ENCODE data around the gene YKT6. TPM values are rescaled to one million over a fixed set of nuclear protein-coding genes. Genes with fewer than 3 reads are reported as not detected.

Gene YKT6
- 82.4 and 93.4 TPM in 2 replicates for total RNA-seq (2014; rRNA removed; shearing (Covaris generic))

- peak; percentile 98 for DNase-seq
- peaks cover 10% of the 10 kb centered on the region for H3K36me3 ChIP-seq (replicated peaks; ENCODE audit: control insufficient read depth, insufficient read depth, low read length)
- peaks cover 1% of the 10 kb centered on the region; the same call in 1 of the 2 replicates for H3K27me3 ChIP-seq (ENCODE audit: control insufficient read depth, insufficient read depth, low read length)
- peak within 1 kb of the TSS; percentile 92 for H3K4me3 ChIP-seq (ENCODE audit: insufficient read depth, low read depth, low read length)
Observed at GRCh38 chr7:44200699-44201461, at the start of gene YKT6. Gene YKT6, plus strand, starts transcription at chr7:44200978. Its CDS starts 158 bp downstream, at chr7:44201136.

GRCh38 chr7:44151956-44152355 is 48.8 kb upstream of the YKT6 start:
- no peaks in the 10 kb centered on the region for H3K36me3 ChIP-seq (replicated peaks; ENCODE audit: control insufficient read depth, insufficient read depth, low read length)
- H3K4me3 ChIP-seq (ENCODE audit: insufficient read depth, low read depth, low read length): no peak overlapping the region
- peak; percentile 22 for DNase-seq
- no peaks in the 10 kb centered on the region; the same call in 1 of the 2 replicates for H3K27me3 ChIP-seq (ENCODE audit: control insufficient read depth, insufficient read depth, low read length)

DNA sequence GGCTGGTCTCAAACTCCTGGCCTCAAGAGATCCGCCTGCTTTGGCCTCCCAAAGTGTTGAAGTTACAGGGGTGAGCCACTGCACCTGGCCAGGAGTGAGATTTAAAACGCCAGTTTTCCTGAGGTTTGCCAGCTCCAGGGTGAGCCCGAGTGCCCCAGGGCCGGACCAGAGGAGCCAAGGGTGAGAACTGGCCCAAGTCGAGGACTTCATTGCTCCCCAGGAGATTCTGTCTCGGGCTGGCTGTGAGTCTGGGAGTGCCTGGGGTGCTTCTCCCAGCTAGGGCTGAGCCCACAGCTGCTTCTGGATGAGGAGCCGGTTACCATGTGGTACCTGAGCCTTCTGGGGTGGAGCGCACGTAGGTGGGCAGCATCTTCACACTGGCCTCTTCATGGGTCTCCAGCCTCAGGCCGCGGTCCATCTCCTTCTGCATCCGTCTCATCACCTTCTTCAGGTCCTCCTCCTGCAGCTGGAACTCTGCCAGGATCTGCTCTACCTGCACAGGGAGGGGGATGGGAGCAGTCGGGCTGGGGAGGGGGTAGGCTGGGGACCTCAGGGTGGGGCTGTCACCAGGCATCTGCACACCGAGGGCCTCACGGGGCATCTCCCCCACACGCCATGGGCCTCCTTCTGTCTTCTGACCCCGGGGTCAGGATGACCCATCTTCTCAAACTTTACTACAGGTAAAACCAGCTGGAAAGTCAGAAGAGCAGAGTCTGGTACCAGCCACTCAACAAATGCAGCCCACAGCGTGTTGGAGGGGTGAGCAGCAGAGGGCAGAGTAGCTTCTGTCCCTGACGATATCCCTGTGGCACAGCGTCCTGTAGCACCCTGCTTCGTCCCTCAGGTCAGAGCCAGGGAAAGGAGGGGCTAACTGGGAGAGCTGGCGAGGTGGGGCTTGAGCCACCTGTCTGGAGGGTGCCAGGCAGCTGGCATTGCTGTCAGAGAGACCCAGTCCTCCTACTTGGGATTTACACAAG is 47.5 kb upstream of the YKT6 start:
- no peaks in the 10 kb centered on the region for H3K36me3 ChIP-seq (replicated peaks; ENCODE audit: control insufficient read depth, insufficient read depth, low read length)
- no peak overlapping the region for H3K4me3 ChIP-seq (ENCODE audit: insufficient read depth, low read depth, low read length)
- H3K27me3 ChIP-seq (ENCODE audit: control insufficient read depth, insufficient read depth, low read length): no peaks in the 10 kb centered on the region; the same call in 1 of the 2 replicates
- DNase-seq: peak; percentile 60

GRCh38 chr7:44153948-44154335 is 46.8 kb upstream of the YKT6 start:
- peak; percentile 19 for DNase-seq
- no peaks in the 10 kb centered on the region; the same call in 1 of the 2 replicates for H3K27me3 ChIP-seq (ENCODE audit: control insufficient read depth, insufficient read depth, low read length)
- H3K36me3 ChIP-seq (replicated peaks; ENCODE audit: control insufficient read depth, insufficient read depth, low read length): no peaks in the 10 kb centered on the region
- H3K4me3 ChIP-seq (ENCODE audit: insufficient read depth, low read depth, low read length): no peak overlapping the region

- H3K36me3 ChIP-seq (replicated peaks; ENCODE audit: control insufficient read depth, insufficient read depth, low read length): no peaks in the 10 kb centered on the region
- DNase-seq: peak; percentile 15
Observed at GRCh38 chr7:44154703-44155102, 46.1 kb upstream of the YKT6 start.

GRCh38 chr7:44155191-44156185 is 45.3 kb upstream of the YKT6 start:
- Histone ChIP-seq H3K36me3 (replicated peaks; ENCODE audit: control insufficient read depth, insufficient read depth, low read length) (no peaks in the 10 kb centered on the region), H3K4me3 (ENCODE audit: insufficient read depth, low read depth, low read length) (no peak overlapping the region), H3K27me3 (ENCODE audit: control insufficient read depth, insufficient read depth, low read length) (no peaks in the 10 kb centered on the region)
- peak; percentile 18 for DNase-seq

More at GRCh38 chr7:44154703-44155102, 46.1 kb upstream of the YKT6 start:
- no peaks in the 10 kb centered on the region for H3K27me3 ChIP-seq (ENCODE audit: control insufficient read depth, insufficient read depth, low read length)
- no peak overlapping the region for H3K4me3 ChIP-seq (ENCODE audit: insufficient read depth, low read depth, low read length)

GRCh38 chr7:44156453-44157010 is 44.2 kb upstream of the YKT6 start:
- Histone ChIP-seq H3K27me3 (ENCODE audit: control insufficient read depth, insufficient read depth, low read length) (no peaks in the 10 kb centered on the region), H3K36me3 (replicated peaks; ENCODE audit: control insufficient read depth, insufficient read depth, low read length) (no peaks in the 10 kb centered on the region), H3K4me3 (ENCODE audit: insufficient read depth, low read depth, low read length) (no peak overlapping the region)
- peak; percentile 22 for DNase-seq

GRCh38 chr7:44157116-44158080 is 43.4 kb upstream of the YKT6 start:
- Histone ChIP-seq H3K36me3 (replicated peaks; ENCODE audit: control insufficient read depth, insufficient read depth, low read length) (no peaks in the 10 kb centered on the region), H3K27me3 (ENCODE audit: control insufficient read depth, insufficient read depth, low read length) (no peaks in the 10 kb centered on the region), H3K4me3 (ENCODE audit: insufficient read depth, low read depth, low read length) (no peak overlapping the region)
- peak; percentile 76 for DNase-seq

DNA sequence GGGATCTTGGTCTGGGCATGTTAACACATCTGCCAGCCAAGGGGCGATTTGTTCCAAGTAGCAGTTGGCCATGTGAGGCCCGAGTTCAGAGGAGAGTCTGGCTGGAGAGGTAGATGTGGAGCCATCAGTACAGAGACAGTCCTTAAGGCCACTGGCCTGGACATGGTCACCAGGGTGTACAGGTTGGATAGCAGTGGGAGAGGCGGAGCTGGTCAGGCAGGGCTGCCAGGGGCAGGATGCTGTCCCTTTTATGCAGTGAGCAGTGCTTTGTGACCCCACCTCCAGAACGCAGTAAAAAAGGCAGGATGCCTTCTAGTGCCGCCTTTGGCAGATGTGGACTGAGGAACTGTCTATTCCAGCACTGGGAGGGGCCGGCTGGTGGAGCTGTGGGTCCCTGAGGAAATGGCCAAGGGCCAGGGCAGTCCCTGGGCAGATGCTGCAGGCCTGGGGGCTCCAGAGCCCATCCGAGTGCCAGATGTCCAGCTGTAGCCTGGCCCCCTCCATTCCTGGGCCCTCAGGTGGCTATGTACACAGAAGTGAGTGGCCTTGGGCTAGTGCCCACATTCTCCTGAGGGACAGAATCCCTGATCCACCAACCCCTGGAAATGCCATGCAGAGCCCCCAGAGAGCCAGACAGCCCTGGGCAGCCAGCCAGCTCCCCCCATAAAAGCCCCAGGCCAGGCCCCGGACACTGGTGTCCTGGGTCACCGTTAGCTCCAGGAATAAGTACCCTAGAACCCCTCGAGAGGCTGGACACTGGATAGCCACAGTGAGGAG is 42.5 kb upstream of the YKT6 start:
- DNase-seq: peak; percentile 37
- Histone ChIP-seq H3K27me3 (ENCODE audit: control insufficient read depth, insufficient read depth, low read length) (no peaks in the 10 kb centered on the region), H3K4me3 (ENCODE audit: insufficient read depth, low read depth, low read length) (no peak overlapping the region), H3K36me3 (replicated peaks; ENCODE audit: control insufficient read depth, insufficient read depth, low read length) (no peaks in the 10 kb centered on the region)

- H3K4me3 ChIP-seq (ENCODE audit: insufficient read depth, low read depth, low read length): no peak overlapping the region
- no peaks in the 10 kb centered on the region for H3K27me3 ChIP-seq (ENCODE audit: control insufficient read depth, insufficient read depth, low read length)
- no peaks in the 10 kb centered on the region for H3K36me3 ChIP-seq (replicated peaks; ENCODE audit: control insufficient read depth, insufficient read depth, low read length)
- DNase-seq: peak; percentile 37
Observed at GRCh38 chr7:44158873-44159631, 41.7 kb upstream of the YKT6 start.

GRCh38 chr7:44159824-44160630 is 40.8 kb upstream of the YKT6 start:
- H3K27me3 ChIP-seq (ENCODE audit: control insufficient read depth, insufficient read depth, low read length): no peaks in the 10 kb centered on the region
- DNase-seq: no peak
- no peak overlapping the region for H3K4me3 ChIP-seq (ENCODE audit: insufficient read depth, low read depth, low read length)
- H3K36me3 ChIP-seq (replicated peaks; ENCODE audit: control insufficient read depth, insufficient read depth, low read length): no peaks in the 10 kb centered on the region
